Caco-2 (cell line): ENCODE data around the gene ZNF497. TPM values are rescaled to one million over a fixed set of nuclear protein-coding genes. Genes with fewer than 3 reads are reported as not detected.
A peak's percentile ranks its signal among the peaks of the same experiment; 100 is the strongest.

Experiments used
- BruUV-seq: library from RNA; stranded (reverse); fragments of 400-500 nt; replicated peaks from 2 replicates; lab custom pipeline; 2021; lab: Mats Ljungman, UMichigan
- CTCF ChIA-PET: fragments of 300-600 bp; sonication (Branson Sonifier 250); formaldehyde crosslinking; loops from one replicate; lab custom pipeline; 2022; ENCODE audit warnings: antibody characterized with exemption; lab: Charles Lee
- POLR2A ChIA-PET: fragments of 300-600 bp; sonication (Branson Sonifier 250); formaldehyde crosslinking; loops from one replicate; lab custom pipeline; 2022; ENCODE audit warnings: antibody characterized with exemption; lab: Charles Lee
- DNase-seq, 2 experiments: peaks; one replicate each; pipeline versions ENCODE4 v3.0.0 to v3.0.0-alpha.2; 2020 to 2022
- H3K27me3 ChIP-seq: replicated peaks from 2 replicates; pipeline ENCODE4 v1.6.0; 2011; ENCODE audit warnings: low read length; ENCODE audit not compliant: control insufficient read depth, insufficient read depth
- H3K36me3 ChIP-seq: 2 replicates; pipeline ENCODE4 v1.5.1; 2011; ENCODE audit warnings: low read length; ENCODE audit not compliant: control insufficient read depth, insufficient read depth
- H3K4me1 ChIP-seq: fragments of 250-450 bp; sonication (Bioruptor Pico); 2 replicates; pipeline ENCODE4 v1.5.1; 2020; ENCODE audit warnings: mild to moderate bottlenecking
- H3K4me3 ChIP-seq: 2 replicates; pipeline ENCODE4 v1.5.1; 2011; ENCODE audit warnings: low read depth, mild to moderate bottlenecking, control low read depth, low read length
- H3K9me3 ChIP-seq: fragments of 250-450 bp; sonication (Bioruptor Pico); 2 replicates; pipeline ENCODE4 v1.5.1; 2020; ENCODE audit warnings: mild to moderate bottlenecking, moderate library complexity
- H3K27ac Mint-ChIP-seq: one replicate; pipeline ENCODE4 v1.8.0; 2022; ENCODE audit warnings: mixed read lengths; ENCODE audit not compliant: unreplicated experiment
- H3K27me3 Mint-ChIP-seq: one replicate; pipeline ENCODE4 v1.8.0; 2022; ENCODE audit warnings: mixed read lengths; ENCODE audit not compliant: insufficient read depth, unreplicated experiment
- H3K36me3 Mint-ChIP-seq: one replicate; pipeline ENCODE4 v1.8.0; 2022; ENCODE audit warnings: mild to moderate bottlenecking, mixed read lengths; ENCODE audit not compliant: insufficient read depth, unreplicated experiment
- H3K4me1 Mint-ChIP-seq: one replicate; pipeline ENCODE4 v1.8.0; 2022; ENCODE audit warnings: low read depth, mixed read lengths; ENCODE audit not compliant: unreplicated experiment
- H3K4me3 Mint-ChIP-seq: one replicate; pipeline ENCODE4 v1.8.0; 2022; ENCODE audit warnings: mild to moderate bottlenecking, moderate library complexity, mixed read lengths; ENCODE audit not compliant: unreplicated experiment
- H3K9me3 Mint-ChIP-seq: one replicate; pipeline ENCODE4 v1.8.0; 2022; ENCODE audit warnings: mixed read lengths; ENCODE audit not compliant: unreplicated experiment
- CTCF ChIP-seq, 2 experiments: fragments of 200-600 bp in 1 of 2; IDR thresholded peaks; 1 replicate in 1 of 2; 2 replicates in 1 of 2; pipeline versions ENCODE4 v1.5.1 to v1.8.0; 2011 to 2022; ENCODE audit warnings: antibody characterized with exemption in 1 of 2, control low read depth in 1 of 2, inconsistent platforms in 1 of 2, low read depth in 1 of 2, low read length in 1 of 2, mild to moderate bottlenecking in 1 of 2, moderate library complexity in 1 of 2; ENCODE audit not compliant: insufficient read depth in 1 of 2, severe bottlenecking in 1 of 2, unreplicated experiment in 1 of 2
- intact Hi-C: fragments of 100-400 bp; cut with micrococcal nuclease; formaldehyde crosslinking; loops from one replicate; pipeline ENCODE4 v1.10.0; 2022; ENCODE audit not compliant: unreplicated experiment
- total RNA-seq: library from RNA; stranded (reverse); gene quantifications from 2 replicates; pipeline ENCODE4 v1.2.3, GENCODE V29; 2022

Gene ZNF497
- total RNA-seq, 1 experiment from 2014 or later = 1.7 TPM

GRCh38 chr19:58330458-58330857 lies 32.1 kb downstream of the ZNF497 start:
- no peaks in the 10 kb centered on the region for H3K27me3 ChIP-seq
- Mint-ChIP-seq H3K36me3 (no peaks in the 10 kb centered on the region), H3K4me3 (no peak overlapping the region), H3K9me3 (no peaks in the 10 kb centered on the region), H3K4me1 (peaks cover 5% of the 10 kb centered on the region), H3K27me3 (no peaks in the 10 kb centered on the region), H3K27ac (no peak overlapping the region)
- H3K9me3 ChIP-seq = no peaks in the 10 kb centered on the region
- ChIA-PET CTCF (no interaction called here), POLR2A (interaction anchor here (0.5 kb wide), 1 partner anchor 21 kb away, joined by 4 read pairs; no protein-coding TSS in a partner anchor)
- no peaks in the 10 kb centered on the region for H3K36me3 ChIP-seq
- intact Hi-C loops = no loop called here
- H3K4me1 ChIP-seq = peaks cover 4% of the 10 kb centered on the region; the same call in 1 of the 2 replicates
- no peak for TF ChIP-seq CTCF (IDR thresholded peaks at IDR 0.05; ENCODE audit: insufficient read depth in 1 of 2, low read depth in 1 of 2, low read length in 1 of 2, severe bottlenecking in 1 of 2, unreplicated experiment in 1 of 2)
- H3K4me3 ChIP-seq = no peak overlapping the region
- no TSS peak for BruUV-seq
- no peak for DNase-seq

- Histone ChIP-seq H3K36me3 (no peaks in the 10 kb centered on the region), H3K9me3 (no peaks in the 10 kb centered on the region), H3K4me3 (no peak overlapping the region), H3K4me1 (peaks cover 4% of the 10 kb centered on the region; the same call in 1 of the 2 replicates), H3K27me3 (no peaks in the 10 kb centered on the region)
- ChIA-PET POLR2A (no interaction called here), CTCF (no interaction called here)
- Mint-ChIP-seq H3K36me3 (no peaks in the 10 kb centered on the region), H3K9me3 (no peaks in the 10 kb centered on the region), H3K27ac (no peak overlapping the region), H3K4me1 (peaks cover 5% of the 10 kb centered on the region), H3K27me3 (no peaks in the 10 kb centered on the region), H3K4me3 (no peak overlapping the region)
- BruUV-seq = no TSS peak
- intact Hi-C loops = loop anchor here (2.0 kb wide), 1 partner anchor 190 kb away; the partner anchor contains the start of gene ZBTB45
- peak; percentile 65 to 77 for TF ChIP-seq CTCF (IDR thresholded peaks at IDR 0.05; ENCODE audit: insufficient read depth in 1 of 2, low read depth in 1 of 2, low read length in 1 of 2, severe bottlenecking in 1 of 2, unreplicated experiment in 1 of 2)
- peak; percentile 52 to 63 for DNase-seq
Measured at GRCh38 chr19:58328999-58329398, 33.6 kb downstream of the ZNF497 start.

GRCh38 chr19:58326914-58327726 lies 35.4 kb downstream of the ZNF497 start, which contains the start of gene ZSCAN22:
Gene ZSCAN22, plus strand, starts transcription at chr19:58326994. Its CDS starts 7,809 bp downstream, at chr19:58334803.
- no peak for TF ChIP-seq CTCF (IDR thresholded peaks at IDR 0.05; ENCODE audit: insufficient read depth in 1 of 2, low read depth in 1 of 2, low read length in 1 of 2, severe bottlenecking in 1 of 2, unreplicated experiment in 1 of 2)
- Mint-ChIP-seq H3K27me3 (no peaks in the 10 kb centered on the region), H3K27ac (no peak within 1 kb of the TSS), H3K36me3 (no peaks in the 10 kb centered on the region), H3K9me3 (no peaks in the 10 kb centered on the region), H3K4me3 (no peak within 1 kb of the TSS), H3K4me1 (peaks cover 5% of the 10 kb centered on the region)
- H3K4me3 ChIP-seq = peak within 1 kb of the TSS; percentile 79
- no peaks in the 10 kb centered on the region for H3K27me3 ChIP-seq
- peaks cover 4% of the 10 kb centered on the region; the same call in 1 of the 2 replicates for H3K4me1 ChIP-seq
- H3K9me3 ChIP-seq = no peaks in the 10 kb centered on the region
- ChIA-PET POLR2A (interaction anchor here (0.6 to 1.1 kb wide), 6 partner anchors 35 to 232 kb away, joined by 3 to 6 read pairs (median 3); partner anchors contain the start of genes TRIM28, ZNF497 and ZNF584), CTCF (interaction anchor here (0.7 to 1.1 kb wide), 3 partner anchors 20 to 81 kb away, joined by 3 to 4 read pairs (median 4); partner anchors contain the start of genes ZNF497 and ZNF584)
- DNase-seq = peak; percentile 95 to 96
- intact Hi-C loops = loop anchor here (1.0 to 2.0 kb wide), 5 partner anchors 22 to 53 kb away; partner anchors contain the start of genes ERVK3-1, ZNF497 and ZNF8
- H3K36me3 ChIP-seq = no peaks in the 10 kb centered on the region
- TSS peak; percentile 53 for BruUV-seq
